Measurements from ENCODE around the gene OTP.

DNA sequence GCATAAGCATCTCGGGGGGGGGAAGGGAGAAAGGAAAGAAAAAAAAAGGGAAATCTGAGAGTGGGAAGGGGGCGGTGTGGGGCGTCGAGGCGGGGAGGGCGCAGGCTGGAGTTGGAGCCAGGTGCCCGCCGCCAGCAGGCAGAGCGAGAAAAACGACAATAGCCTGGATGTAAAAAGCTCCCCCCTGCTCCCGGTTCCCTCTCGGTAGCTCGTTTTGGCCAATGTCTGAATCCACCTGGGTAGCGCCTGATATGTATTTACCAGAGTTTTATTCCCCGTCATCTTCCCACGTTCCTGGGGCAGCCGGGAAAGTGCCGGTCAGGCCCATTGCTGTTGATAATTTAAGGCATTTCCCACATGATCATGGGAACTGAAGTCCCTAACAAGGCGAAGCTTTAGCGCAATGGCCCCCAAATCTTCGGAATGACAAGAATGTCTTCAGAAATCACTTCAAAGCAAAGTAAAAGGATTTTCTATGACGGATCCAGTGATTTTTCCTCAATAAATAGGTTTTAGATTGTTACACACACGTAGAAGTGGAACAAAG is 3.0 kb upstream of the OTP start:
- TF ChIP-seq, protein P1, sequence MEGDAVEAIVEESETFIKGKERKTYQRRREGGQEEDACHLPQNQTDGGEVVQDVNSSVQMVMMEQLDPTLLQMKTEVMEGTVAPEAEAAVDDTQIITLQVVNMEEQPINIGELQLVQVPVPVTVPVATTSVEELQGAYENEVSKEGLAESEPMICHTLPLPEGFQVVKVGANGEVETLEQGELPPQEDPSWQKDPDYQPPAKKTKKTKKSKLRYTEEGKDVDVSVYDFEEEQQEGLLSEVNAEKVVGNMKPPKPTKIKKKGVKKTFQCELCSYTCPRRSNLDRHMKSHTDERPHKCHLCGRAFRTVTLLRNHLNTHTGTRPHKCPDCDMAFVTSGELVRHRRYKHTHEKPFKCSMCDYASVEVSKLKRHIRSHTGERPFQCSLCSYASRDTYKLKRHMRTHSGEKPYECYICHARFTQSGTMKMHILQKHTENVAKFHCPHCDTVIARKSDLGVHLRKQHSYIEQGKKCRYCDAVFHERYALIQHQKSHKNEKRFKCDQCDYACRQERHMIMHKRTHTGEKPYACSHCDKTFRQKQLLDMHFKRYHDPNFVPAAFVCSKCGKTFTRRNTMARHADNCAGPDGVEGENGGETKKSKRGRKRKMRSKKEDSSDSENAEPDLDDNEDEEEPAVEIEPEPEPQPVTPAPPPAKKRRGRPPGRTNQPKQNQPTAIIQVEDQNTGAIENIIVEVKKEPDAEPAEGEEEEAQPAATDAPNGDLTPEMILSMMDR (IDR thresholded peaks at IDR 0.05) = no peak
- TF ChIP-seq EZH2 (IDR thresholded peaks at IDR 0.05) = peak; percentile 10

Data from neural progenitor cell (in vitro differentiated cells).